ENCODE measurements around the gene APOL4.
"Not testable (repeated sequence)": the region's sequence is repeated elsewhere in the genome, so short reads cannot be mapped to it uniquely, and the experiment has no call there.

Gene APOL4

DNA sequence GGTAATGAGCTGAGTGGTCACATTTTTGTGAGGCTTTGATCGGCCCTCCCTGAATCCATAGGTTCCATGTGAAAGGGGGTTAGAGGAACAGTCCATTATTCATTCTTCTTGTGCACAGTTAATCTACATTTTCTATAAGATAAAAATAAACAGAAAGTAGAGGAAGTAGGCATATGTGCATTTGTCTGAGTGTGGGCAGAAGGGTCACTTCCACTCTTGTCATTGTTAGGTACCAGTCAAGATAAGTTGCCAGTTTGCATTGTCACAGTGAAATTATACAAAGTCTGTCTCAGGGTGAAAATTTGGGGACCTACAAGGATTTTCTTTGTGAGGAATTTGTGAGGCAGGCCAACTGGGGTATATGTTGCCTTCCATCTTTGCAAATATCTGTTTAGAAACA, 4.6 kb upstream of the APOL4 start:
- DNase-seq, result peak; percentile 35 to 58 (median 52)

DNA sequence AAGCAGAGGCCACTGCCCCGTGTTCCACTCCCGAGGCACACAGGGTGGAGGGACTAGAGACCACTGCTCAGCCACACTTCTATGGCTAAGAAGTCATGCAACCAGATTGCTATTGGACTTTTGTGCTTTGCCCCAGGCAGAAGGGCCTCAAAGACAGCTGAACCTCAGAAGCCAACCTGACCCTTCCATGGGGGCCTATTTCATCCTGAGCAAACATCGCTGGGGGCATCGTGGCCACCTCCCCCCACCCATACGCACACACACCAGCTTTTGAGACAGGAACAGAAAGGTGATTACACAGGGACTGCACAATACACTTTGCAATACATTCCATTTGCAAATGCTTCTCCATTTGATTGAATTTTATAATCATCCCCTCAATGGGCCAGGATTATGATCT, 4.0 kb upstream of the APOL4 start:
- not testable (repeated sequence) for DNase-seq

DNA sequence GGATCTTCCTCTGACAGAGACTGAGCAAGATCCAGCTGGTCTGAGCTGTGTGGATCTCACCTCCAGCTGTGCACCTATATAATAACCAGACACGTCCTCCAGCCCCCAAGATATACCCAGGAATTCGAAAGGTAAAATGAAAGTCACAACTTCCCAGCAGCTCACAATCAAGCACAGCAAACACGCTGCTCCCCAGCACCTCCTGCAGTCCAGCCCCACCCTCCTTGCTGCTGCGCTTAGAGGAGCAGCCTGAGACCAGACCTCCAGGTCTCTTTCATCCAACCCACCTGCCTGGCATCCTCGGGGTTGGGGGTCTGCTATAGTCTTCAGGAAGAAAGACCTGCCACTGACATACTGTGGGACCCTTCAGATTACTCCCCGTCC, 3.0 kb upstream of the APOL4 start:
- no peak for DNase-seq

DNA sequence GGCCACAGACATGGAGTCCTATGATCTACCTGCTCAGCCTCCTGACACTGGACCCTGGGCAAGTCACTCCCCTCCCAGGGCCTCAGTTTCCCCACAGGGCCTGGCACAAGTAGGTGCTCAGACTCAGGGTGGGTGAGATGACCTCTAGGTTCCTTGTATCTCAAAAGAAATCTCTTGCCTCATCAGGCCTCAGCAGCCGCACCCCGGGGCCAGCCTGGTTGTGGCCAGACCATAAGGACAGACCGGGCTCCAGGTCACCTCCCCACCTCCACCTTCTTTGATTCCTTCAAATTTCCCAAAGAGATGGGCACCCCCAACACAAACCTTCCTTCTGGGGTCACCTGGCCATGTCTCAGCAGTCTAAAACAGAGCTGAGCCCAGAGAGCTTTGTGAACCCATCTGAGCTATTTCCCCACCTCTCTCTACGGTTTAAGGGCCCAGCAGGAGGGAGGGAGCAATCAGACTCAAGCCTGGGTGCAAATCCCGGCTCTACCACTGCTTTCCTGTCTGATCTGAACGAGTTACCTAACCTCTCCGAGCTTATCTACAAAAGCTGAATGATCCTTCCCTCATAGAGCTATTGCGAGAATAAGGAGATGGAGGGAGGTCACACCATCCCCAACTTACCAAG, 2.5 kb upstream of the APOL4 start:
- no peak for DNase-seq

DNA sequence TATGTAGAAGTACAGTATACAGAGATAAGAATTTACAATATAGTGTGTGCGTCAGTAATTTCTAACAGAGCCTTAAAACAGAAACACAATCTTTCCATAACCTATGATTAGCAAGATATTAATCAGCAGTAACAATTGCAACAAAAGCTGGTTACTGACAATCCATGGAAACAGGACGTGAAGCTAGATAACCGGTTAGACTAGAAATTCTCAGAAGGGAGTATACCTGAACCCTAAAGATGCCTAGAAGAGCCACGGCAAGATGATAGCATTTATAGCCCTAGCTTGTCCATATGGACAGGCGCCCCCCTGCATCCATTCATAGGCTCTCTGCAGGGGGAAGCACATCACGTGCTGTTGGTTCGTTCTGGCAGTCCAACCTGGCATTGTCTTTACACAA, 1.8 kb upstream of the APOL4 start:
- not testable (repeated sequence) for DNase-seq

DNA sequence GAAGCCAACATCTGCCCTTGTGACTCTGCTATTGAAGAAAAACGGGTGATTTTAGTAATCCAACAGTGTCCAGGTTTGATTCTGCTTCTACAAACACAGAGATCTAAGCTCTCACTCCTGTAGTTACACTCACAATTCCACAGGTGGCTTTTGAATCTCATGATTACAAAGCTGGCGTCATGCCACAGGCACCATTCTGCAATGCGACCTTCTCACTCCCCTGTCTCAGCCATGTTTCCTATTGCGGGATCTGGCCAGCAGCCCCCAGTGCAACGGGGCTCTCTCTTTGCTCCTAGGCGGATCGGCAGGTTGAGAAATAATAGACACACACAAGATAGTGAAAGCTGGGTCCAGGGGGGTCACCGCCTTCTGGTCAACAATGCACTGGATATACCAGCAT, 1.3 kb upstream of the APOL4 start:
- not testable (repeated sequence) for DNase-seq

DNA sequence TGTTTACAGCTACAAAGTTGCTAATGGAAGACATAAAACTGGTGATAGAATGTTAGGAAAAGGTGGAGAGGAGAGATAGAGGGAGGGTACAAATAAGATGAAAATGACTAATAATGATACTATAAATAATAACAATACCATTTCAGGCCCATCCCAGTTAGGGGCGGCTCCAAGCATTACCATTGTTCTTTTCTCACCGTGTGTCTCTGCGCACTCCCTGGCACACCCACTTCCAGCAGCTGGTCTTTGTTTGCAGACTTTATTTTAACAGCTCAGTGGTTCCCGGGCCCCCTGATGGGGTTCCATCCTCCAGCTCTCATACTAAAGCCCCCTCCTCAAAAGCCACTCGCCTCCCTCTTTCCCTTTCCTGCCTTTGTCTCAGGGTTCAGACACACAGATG, 584 bp downstream of the APOL4 start:
- DNase-seq, result not testable (repeated sequence)

DNA sequence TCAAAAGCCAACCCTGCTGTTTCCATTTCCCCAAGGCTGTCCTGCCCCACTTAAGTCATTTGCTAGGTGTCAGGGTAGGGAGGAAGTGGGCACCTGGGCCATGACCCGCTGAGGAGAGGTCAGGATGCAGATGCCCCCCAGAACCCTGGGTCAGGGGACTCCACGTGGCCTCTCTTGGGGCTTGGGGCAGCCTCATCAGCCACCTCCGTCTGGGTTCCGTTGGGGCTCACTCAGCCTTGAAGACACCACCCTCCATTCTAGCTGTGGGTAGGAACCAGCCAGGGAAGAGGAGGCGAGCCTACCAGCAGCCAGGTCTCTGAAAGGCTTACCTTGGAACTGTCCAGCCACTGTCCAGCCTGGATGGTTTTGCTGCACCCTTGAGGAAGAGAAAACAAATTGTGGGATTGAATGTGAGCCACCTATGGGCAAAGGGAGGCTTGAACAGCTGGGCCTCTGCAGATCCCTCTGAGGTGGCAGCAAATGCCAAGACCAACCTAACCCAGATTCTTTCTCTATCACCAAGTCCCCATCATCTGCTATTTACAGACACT, 2.5 kb downstream of the APOL4 start:
- no peak for DNase-seq

DNA sequence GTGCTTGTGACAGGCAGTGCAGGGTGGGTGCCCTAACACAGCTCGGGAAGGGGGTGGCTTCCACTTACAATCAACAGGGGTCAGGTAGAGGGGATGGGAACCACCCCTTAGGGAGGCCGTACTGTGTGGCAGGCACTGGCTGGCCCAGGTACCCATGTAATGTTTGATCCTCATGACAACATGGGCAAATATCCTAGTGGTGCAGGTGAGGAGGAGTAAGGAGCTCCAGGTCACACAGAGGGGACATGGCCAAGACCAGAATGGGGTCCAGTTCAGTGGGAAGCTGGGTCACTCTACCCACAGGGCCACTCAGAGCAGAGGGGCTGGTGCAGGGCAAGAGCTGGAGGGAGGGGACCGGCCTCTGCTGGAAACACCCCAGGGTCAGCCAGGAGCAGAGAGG, 3.1 kb downstream of the APOL4 start:
- DNase-seq, result no peak

DNA sequence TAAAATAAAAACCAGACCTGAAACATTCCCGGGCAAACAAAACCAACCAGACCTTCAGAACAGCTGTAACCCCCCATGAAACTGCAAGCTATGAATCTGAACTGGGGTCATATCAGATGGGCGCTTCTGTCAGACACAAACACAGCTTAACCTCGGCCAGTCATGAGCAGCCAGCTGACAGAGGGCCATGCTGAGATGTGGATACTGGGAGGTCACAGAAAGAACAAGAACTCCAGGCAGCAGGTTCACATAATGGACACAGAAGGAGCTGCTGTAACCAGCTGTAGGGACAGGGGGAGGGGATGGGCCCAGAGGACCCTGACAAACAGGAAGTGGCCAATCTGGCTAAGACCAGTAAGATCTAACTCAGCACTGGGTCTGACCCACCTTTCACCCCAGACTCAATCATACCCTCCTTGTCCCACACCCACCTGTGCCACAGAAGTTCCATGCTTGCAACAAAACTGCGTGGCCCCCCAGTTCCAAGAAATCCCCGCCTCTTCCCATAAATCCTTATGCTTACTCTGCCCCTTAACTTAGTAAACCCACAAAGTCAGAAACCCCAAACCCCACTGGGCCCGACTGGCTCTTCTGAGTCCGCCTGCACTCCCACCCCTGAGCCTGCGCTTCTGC, 4.0 kb downstream of the APOL4 start:
- DNase-seq, result peak in 1 of 3 donors; percentile 31

DNA sequence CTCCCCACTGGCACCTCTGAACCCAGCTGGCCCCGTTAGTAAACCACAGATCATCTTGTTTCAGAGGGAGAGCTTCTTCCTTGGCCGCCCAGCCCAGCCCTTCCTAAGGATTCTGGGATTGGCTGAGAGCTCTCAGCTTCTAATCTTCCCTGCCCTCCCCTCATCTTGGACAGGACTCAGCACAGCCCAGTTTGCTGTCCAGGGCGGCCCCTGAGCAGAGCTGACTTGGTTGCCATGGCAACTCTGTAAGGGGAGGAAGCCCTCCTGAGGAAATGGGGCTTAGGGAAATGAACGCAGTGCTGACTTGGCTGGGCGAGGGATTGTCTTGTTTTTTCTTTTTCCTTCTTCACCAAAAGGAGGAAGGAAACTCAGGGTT, 4.6 kb downstream of the APOL4 start:
- peak; percentile 46 to 57 (median 52) for DNase-seq

DNA sequence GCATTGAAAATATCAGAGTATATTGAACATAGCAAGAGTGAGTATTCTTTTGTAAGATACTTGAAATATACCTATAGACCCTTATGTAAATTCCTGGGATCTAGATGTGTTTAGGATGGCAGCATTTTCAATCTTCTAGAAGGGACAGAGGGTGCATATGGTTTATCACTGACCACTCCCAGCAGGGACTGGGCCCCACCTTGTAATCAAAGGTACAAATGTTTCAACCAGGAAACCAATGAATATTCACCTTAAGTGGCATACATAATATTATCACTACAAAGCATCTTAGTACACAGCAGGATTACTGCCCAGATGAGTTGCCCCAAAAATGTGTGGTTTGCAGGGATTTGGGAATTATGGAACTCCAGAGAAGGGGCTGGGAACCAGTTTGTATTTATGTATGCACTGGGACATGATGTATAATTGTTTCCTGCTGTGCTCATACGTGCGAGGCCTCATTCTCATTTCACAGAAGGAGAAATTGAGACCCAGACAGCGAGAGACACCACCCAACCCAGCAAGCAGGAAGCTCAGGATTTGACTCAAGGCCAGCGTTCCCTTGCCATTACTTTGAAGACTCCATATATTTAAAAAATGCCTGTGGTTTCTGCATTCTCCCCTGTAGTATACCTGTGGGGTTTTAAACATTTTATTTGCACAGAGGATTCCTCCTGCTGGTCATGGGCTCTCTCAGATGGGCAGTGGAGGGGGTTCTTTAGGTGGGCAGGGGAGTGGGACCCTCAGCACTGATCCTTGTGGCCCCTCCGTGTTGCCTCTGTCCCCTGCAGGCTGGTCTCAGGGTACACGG, 5.2 kb downstream of the APOL4 start:
- DNase-seq, result no peak

DNA sequence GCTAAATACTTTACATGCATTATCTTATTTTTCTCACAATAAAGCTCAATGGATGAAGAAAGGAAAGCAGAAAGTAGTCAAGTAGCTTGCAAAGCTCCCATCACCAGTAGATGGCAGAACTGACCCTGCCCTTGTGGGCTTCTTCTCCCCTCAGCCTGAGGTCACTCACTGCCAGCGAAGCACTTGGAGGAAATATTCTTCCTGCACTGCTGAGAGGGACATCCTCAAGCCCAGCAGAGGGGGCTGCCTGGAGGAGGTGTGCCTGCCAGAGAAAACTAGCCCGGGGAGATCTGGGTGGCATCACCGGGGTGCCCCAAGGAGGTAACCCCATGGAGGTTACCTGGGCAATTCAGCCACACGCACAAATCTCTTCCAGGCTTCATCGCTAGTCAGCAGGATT, 6.6 kb downstream of the APOL4 start:
- DNase-seq, result peak; percentile 75 to 79 (median 77)

DNA sequence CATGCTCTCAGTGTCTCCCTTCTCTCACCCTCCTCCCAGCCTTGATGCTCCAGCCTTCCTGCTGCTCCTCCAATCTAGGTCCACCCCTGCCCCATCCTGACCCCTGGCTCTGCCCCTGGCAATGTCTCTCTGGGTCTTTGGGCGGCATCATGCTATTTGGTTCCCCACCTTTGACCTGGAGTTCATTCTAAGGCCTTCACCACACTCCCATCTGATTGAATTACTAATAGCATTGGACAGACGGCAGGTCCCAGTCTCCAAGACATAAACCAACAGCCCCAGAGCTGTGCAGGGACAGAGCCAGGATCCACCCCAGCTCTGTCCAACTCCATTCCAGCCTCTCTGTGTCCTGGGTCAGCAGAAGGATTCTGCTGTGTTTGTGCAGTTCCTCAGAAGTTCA, 7.2 kb downstream of the APOL4 start:
- no peak for DNase-seq

DNA sequence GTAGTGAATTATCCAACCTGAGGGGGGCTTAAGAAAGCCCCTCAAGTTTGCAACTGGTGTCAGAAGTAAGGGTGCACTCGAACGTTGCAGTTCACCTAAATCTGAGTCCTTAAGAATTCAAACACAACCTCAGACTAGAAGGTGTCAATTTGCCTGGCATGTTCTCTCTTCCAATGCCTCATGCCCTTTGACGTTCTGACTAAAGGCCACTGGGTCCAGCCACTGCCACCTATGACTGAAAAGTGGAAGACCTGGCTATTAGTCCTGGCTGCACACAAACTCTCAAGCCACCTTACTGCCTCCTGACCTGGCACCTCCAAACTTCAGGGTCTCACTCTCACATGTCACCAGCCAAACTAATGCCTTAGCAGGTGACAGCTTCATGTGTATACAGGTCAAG, 8.0 kb downstream of the APOL4 start:
- no peak for DNase-seq

DNA sequence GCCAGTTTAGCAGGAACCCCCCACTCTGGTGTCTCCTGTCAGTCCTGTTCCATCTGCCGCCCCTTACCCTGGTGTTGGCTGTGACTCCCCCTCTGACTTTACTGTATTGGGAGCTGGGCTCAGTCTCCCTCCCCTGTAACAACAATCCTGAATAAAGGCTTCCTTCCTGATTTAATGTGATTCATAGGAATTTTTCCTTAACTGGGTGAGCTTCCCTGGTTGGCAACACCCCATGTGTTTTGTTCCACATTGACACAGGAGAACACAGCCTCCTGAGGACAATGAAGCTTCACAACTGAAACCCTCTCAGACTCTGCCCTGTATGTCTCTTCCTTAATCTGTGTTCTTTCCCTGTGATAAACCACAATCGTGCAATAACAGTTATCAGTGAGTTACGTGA, 8.4 kb downstream of the APOL4 start:
- DNase-seq, result no peak

DNA sequence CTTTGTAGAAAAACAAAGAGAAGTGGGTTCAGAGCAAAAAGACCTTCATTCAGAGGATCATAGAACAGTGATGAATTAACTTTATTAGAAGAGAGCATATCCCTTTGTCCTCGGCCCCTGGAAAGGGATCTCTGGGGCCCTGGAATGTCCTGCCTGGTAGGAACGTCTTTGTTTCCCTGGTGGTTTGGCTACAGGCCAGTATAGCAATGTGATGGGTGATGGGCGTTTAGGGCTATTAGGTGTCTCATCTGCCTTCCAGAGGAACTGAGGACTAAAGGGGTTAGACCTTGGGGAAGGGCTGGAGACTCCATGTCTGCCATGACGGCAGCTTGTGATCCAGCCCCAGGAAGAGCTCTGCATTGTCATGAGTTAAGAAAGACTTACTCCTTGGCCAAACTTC, 9.1 kb downstream of the APOL4 start:
- DNase-seq, result no peak

DNA sequence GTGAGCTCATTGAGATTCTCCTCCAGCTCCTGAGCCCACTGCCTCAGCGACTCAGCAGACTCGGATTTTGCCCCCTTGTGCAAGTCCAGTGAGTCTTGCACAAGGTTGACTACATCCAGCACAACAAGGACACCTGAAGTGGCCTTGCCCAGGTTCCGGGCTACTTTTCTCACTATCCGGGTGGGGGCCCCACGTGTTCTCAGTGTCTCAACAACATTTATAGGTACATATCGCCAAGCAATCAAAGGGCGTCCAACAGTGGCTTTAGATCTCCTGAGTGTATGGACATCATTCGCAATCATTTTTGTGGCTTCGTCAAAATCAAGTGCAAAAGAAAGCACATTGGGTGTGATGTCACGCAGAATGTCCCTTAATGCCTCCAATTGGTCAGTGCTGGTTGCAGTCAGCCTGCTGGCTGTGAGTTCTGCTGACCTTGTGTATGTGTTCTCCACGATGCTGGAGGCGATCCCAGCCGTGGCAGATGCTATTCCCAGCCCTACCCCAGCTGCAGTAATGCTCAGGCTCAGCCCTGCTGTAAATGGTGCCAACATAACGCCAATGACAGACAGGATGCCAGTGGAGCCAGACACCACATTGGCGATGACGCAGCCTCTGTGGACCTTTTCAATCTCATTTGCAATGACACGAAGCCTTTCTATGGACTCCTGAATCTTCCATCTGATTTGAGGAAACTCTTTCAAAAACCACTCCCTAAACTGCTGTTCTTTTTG, 10.3 kb downstream of the APOL4 start:
- no peak for DNase-seq

DNA sequence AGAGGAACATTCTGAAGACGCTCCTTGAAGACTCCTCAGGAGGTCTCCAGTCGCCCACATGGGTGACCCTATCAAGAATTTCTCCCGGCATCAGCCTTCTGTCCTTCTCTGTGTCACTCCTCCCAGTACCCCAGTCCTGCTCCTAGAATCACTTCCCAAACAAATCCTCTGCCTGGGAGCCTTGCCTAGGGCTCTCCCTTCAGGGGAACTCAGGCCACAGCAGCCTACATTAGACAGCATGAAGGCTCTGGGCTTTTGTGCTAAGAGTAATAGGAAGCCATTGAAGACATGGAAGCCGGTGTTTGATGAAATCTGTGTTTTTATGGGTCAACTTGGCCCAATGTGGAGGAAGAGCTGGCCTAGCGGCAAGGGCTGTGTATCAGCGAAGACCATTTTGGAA, 13.7 kb downstream of the APOL4 start:
- not testable (repeated sequence) for DNase-seq

DNA sequence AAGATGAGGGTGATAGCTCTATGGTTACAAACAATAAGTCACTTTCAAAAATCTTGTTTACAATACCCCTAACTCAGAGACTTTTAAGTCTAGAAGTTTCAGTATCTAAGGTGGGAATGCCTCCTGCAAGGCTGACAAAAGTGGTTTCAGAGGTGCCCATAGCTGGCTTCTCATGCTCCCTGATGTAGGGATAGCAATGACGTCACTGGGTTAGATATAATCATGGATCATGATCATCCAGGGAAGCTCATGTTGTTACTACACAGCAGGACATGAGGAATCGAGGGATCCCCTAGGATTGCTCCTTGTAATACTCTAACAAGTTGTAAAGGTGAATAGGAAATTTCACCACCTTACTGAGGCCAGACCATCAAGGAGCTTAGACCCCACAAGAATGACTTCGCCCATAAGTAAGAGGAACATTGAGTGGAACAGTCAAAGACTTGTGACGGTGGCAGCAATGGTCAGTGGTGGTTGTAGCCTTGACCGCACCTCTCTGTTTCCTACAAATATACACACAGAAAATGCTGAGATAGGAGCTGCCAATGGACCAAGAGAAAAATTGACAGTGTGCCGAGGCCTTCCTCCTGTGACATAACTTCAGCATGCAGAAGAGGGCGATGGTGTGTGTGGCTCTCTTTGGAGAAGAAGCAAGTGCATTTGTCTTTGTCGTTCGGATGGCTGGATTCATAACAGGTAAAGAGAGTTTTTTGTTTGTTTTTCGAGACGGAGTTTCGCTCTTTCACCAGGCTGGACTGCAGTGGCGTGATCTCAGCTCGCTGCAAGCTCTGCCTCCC, 15.6 kb downstream of the APOL4 start:
- DNase-seq, result no peak

DNA sequence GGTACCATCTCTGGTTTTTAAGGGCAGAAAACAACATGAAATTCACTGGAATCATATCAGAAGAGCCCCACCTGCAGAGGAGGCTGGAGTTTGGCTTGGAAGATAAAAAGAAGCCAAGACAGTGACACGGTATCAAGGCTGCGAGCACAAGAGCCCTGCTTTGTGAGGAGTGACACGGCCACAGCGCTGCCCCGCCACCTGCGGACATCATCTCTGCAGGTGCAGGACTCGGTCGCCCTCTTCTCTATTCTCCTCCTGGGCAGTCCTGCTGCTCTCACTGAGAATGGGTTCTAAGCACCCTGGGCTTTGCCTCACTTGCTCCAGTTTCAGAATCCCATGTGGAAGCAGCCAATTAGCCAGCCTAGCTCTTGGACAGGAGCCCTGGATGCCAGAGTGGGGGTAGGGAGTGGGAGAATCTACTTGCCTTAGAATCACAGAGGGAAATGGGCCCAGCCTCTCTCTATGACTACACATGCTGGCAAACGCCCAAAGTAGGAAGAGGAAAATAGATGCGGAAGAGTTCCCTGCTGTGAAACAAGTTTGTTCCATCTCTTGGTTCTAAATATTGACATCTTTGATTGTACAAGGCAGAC, 17.1 kb downstream of the APOL4 start:
- DNase-seq, result no peak

DNA sequence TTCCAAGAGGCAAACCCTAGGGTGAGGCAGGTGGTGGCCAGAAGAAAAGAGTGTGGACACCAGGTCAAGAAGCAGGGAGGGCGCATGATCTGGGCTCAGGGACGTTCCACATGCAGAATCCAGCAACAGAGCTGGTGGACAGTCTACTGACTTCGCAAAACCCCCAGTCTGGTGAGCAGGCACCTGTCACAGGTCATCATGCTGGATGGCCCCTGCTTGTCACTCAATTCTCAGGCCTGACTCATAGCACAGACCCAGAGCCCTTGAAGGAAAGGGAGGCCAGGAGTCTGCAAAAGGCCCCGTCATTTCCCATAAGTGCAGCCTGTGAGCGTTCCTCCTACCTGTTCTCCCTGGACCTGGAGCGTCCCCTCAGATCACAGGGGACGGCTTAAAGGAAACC, 18.2 kb downstream of the APOL4 start:
- DNase-seq, result no peak

All from suppressor macrophage treated with lipopolysaccharide for 1 hour (primary cell).